ENCODE results near the gene ZNF341.

The ZNF341 gene

DNA sequence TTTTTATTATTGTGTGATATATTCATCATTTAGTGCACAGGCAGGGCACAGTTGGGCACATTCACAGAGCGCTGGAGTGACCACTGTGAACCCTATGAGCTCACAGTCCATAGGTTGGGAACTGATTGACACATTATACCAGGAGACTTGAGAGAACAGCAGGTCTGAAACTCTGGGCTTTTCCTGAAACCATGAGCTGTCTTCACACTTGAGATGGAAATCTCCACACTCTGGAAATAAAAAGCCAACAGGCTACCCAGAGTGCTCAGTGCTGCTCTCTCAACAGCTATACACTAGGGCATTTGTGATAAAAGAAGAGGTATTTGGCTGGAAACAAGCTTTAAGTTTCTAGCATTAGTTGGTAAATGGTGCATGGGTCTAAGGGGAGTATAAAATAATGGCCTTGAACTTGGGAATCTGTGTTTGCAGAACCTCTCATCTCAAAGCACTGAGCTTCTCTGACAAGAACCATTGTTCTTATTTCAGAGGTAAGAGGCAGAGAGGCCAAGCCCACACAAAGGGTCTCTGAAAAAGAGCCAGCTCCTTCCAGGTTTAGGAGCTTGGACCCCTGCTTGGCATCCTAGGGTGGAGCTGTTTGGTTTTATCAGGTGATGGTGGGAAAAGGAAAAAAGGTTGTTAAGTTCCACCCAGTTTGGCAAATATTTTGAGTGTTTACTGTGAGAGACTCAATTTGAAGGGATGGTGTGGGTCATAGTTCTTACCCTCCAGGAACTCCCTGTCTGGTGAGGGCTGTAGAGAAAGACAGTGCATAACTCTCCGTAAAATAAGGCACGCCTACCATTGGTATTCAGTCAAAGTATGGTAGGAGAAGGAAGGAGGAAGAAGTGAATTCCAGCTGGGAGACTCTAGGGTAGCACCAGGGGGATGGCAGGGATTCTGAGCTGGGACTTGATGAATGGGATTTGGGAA lies 93.8 kb downstream of the ZNF341 start:
- DNase-seq (ENCODE audit: low spot score): no peak

DNA sequence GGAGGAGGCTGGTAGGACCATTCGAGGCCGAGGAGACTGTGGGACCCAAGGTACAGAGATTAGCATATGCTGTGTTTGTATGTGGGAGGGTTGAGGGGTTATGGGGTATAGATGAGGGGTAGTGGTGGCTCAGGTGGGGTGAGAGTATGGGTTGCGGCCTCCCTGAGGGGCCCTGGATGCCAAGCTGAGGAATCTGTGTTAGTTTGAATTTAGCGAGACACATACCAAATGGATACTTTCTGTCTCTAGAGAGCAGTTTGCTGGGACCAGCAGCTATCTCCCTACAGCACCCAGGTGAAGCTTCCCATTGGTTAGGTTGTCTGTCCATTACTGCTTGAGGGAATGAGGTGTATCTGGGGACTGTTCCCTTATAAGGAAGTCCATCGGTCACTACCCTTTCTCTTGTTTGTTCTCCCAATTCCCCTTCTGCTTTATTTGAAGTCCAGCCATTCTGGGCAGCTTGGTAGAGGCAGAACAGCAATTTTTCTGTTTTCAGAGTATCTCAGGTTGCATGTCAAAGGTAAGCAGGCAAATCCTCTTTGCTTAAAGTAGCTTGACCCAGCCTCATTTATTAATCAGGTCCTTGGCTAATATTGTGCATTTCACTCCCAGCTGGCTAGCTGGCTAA lies 94.6 kb downstream of the ZNF341 start:
- DNase-seq (ENCODE audit: low spot score): no peak

DNA sequence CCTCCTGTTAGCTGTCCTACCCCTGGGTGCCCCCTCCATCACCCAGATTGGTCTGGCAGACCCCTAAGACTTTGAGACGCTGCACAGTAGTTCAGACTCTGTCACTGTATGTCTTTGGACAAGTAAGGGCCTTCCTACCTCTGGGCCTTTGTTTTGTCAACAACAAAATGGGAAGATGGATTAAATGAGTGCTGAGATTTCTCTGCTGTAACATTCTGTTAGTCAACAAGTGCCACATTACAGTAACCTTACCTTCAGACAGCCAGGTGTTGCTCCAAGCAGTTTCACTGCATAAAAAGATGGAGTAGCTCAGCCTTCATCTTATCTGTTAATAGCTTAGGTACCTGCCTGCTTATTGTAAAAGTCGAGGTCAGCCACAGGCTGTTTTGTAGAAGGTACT lies 95.3 kb downstream of the ZNF341 start:
- DNase-seq (ENCODE audit: low spot score): no peak

DNA sequence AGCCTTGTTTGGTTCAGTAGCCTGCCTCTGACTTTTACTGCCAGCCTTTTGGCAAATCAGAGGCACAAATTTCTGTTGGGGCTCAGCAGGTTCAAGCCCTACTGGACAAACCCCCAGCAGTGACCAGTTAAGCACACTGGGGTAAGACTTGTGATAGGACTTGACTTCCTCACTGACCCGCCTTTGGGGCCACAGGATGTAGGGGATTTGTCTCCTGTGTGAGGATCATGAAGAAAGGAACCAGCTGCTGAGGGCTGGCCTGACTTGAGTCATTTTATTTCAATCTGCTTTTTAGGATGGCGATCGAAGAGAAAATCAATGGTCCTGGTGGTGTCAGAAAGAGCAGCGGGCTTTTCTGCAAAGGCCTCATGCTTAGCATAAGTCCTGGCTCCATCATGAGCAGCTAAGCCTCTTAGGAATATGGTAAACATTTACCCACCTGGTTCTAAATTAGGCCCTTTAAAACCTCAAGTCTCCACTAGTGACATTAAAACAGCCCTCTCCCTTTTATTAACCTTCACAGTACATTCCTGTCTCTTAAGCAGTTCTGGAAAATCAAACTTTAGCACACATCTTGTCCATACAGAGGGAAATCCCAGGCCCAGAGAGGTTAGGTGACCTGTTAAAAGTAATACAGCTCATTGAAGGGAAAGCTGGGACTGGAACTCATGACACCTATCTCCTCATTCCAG lies 96.0 kb downstream of the ZNF341 start:
- no peak for DNase-seq (ENCODE audit: low spot score)

DNA sequence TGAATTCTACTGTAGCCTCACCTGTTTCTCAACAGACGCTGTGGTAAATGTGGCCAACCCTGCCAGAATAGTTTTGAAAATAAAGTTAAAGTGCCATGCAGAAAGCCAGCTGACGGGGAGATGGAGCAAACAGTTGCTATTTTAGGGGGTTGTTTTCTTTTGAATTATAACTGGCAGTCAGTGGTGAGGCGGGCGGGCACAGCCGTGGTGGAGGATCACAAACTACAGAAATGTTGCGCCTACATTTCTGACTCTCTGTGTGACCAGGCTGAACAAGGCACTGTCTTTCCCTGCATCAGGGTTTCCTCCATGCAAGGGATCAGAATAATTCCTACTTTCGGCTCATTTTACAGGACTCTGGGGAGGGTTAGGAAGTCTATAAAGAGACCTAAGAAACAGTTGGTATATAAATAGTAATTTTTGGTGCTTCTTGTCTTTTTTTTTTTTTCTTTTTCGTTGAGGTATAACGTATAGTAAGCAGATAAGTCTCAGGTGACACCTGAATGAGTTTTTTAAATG lies 96.6 kb downstream of the ZNF341 start:
- DNase-seq (ENCODE audit: low spot score): no peak

DNA sequence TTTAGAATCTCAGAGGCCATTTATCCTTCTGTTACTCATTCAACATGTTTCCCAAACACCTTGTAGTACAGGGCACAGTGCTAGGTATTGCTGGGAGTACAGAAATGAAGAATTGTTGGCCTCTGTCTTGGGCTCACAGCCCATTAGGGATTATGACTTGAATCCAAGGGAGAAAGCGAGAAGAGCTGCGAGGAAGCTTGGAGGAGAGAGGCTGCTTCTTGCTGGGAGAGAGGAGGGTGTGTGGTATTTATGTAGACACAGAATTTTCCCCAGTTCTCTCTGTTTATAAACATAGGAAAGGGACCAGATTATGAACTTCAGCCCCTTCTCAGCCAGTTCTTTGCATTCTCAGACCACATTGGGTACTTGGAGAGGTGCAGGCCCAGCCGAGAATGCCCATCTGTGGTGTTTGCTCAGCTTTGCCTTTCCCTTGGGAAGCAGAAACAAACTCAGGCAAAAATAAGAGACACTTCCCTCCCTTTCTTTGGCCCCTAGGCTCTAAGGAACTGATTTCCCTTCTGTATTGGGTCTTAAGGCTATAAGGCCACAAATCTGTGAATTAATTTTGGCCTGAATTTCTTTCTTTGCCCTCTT lies 97.3 kb downstream of the ZNF341 start:
- DNase-seq (ENCODE audit: low spot score): no peak

DNA sequence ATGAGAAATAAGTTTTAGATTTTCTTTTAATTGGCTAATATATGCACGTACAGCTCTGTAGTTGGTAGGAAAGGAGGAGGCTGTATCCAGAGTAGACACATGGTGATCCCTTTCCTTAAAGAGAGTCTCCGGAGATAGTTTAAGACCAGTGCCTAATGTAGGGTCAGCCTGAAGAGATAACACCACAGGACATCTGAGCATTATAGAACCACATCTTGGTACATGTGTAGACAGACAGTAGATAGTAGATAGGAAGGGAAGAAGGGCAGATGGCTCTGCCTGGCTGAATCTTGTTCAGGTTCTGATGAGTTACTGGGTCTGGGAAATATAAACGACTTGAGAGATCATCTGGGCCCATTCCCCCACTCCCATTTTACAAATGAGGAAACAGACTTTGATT lies 97.8 kb downstream of the ZNF341 start:
- no peak for DNase-seq (ENCODE audit: low spot score)

DNA sequence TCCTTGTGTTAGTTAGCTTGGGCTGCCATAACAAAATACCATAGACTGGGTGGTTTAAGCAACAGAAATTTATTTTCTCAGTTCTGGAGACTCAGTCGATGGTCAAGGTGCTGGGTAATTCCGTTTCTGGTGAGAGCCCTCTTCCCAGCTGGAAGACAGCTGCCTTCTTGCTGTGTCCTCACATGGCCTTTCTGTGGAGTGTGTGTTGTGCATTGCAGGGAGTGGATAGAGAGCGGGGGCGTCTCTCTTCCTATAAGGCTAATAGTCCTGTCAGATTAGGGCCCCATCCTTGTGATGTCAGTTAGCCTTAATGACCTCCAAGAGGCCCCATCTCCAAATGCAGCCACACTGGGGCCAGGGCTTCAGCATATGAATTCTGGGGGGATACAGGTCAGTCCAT lies 98.6 kb downstream of the ZNF341 start:
- no peak for DNase-seq (ENCODE audit: low spot score)

DNA sequence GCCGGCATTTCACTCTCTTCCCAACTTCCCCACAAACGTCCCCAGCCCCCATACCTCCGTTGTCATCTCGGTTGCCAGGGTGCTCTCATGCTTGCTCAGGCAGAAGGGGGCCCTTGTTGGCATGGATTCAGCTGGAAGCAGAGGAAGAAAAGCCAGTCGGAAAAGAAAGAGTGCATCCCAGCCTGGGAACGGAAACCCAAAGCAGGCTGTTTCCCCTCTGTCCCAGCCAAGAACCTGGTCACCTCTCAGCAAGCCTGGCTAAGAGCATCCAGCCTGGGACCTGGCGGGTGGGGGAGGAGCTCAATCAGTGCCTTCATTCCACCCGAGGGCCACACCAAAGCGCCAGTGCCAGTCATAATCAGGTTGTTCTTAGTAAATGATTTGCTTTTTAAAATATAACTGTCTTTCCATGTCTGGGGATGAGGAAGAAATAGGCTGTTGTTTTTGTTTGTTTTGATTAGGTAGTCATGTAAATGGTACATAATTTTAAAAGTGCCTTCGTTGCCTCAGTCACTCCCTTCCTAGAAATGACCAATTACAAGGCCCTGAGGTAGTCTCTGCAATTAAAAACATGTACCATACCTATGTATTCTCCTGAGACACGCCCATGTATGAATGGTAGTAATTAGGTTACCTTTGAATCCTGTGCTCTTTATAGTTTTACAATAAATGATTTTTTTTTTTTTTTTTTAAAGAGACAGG lies 100.5 kb downstream of the ZNF341 start:
- DNase-seq (ENCODE audit: low spot score): peak; percentile 28

DNA sequence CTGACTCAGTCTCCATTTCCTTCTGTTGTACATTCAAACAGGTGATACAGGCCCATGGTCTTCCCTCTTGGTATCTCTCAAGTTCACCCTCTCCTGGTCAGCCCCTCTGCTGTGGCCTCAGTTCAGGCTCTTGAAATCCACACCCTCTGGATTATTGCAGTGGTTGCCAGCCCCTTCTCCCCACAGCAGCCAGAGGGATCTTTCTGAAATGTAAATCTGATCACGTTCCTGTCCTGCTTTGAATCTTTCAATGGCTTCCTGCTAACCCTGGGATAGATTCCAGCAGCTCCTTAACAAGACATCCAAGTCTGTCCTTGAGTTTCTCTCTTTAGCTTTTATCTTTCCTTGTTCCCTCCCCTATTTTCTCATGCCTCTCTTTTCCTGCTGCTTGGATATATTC lies 101.5 kb downstream of the ZNF341 start:
- no peak for DNase-seq (ENCODE audit: low spot score)

DNA sequence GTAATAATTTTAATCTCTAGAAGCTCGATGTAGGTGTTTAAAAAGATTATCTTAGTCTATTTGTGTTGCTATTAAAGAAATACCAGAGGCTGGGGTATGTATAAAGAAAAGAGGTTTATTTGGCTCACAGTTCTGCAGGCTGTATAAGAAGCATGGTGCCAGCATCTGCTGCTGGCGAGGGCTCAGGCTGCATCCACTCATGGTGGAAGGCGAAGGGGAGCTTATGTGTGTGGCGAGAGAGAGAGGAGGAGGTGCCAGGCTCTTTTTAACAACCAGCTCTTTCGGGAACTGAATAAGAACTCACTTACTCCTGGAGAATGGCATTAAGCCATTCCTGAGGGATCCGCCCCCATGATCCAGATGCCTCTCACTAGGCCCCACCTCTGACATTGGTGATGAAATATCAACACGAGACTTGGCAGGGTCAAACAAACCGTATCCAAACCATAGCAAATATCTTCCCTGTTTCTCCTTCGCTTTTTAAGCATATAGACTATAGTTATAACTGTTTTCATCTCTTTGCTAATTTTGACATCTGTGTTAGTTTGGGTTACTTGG lies 103.9 kb downstream of the ZNF341 start:
- no peak for DNase-seq (ENCODE audit: low spot score)

DNA sequence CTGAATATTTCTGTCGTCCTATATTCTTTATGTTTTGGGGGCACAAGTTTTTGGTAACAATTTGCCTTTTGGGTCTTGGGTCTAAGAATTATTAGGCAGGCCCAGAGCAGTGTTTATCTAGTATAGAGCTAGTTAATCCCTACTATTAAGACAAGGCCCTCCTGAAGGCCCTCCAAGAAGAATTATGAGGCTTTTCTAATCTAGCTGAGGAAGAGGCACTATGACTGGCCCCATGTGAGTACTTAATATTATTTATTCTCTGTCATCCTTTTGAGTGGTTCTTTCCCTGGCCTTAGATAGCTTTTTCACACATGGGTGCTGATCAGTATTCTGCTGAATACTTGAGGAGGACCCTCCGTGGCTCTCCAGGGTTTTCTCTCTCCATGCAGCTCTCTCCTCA lies 104.5 kb downstream of the ZNF341 start:
- no peak for DNase-seq (ENCODE audit: low spot score)

DNA sequence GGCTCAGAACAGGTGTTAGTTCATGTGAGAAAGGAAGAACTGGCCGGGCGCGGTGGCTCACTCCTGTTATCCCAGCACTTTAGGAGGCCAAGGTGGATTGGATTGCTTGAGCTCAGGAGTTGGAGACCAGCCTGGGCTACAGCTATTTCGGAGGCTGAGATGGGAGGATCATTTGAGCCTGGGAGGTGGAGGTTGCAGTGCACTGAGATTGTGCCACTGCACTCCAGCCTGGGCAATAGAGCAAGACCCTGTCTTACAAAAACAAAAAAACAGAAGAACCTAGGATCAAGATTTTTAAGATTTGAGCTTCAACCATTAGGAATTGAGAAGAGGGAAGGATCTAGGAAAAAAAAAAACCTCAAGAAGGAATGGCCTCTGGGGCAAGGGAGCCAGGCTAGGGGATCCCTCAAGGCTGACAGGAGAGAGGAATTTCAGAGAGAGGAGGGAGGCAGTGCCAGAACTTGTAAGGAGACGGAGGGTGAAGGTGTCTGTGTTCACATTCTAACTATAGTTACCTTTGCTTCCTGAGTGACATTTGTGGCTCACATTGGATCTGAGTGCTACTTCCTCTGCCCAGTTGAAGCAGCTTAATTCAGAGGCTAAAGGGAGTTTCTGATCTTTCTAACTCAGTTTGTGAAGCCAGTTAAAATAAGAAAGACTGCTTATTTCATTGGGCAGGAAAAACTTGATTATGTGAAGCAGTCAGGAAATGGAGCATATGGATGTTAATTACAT lies 105.5 kb downstream of the ZNF341 start:
- DNase-seq (ENCODE audit: low spot score): no peak

DNA sequence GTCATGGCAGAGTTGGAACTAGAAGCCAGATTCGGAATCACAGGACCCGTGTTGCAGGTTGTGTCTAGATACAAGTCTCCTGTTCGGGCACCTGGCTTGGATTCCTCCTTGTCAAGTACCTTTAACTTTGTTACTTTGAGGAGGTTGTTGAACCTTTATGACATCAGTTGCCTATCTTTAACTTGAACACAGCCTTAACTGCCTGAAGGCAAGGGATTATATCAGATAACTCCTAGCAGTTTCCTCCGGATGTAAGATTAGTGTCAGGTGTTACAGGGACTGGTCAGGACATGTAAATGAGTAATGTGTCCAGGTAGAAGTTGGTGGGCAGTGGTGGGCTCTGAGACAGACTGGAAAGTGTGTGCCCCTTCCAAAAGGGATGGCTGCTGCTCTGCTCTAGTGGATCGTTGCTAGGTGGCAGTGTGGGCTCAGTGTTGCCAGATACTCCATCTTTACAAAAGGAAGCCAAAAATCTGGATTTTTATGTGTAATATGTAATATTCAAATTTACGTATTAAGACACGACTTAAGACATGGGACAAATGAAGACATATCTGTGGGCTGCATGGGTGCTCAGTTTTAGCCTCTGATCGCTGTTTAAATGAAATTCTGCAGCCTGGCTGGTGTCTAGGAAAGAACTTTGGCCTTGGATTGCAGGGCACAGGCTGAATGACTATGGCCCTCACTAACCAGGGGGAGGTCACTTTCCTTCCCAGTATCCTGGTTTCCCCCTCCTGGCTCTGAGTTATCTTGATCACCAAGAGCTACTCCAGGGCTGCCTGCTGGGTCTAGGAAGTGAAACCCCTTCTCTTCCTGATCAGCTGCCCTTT lies 106.5 kb downstream of the ZNF341 start:
- no peak for DNase-seq (ENCODE audit: low spot score)

DNA sequence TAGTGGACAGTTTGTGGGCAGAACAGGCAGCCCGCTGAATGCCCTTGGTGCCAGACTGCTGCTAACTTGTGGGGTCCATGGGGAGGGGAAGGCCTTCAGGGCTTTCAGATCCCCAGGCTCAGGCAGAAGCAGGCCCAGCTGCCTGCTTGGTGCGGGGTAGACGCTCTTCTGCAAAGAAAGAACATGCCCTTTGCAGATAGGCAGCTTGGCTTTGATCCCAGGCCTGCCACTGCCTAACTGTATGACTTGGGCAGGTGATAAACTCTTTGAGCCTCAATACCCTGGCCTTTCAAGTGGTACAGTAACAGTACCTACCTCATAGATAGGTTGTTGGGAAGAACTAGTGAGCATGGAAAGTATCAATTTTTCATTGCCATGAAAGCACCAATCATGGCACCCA lies 107.8 kb downstream of the ZNF341 start:
- no peak for DNase-seq (ENCODE audit: low spot score)

DNA sequence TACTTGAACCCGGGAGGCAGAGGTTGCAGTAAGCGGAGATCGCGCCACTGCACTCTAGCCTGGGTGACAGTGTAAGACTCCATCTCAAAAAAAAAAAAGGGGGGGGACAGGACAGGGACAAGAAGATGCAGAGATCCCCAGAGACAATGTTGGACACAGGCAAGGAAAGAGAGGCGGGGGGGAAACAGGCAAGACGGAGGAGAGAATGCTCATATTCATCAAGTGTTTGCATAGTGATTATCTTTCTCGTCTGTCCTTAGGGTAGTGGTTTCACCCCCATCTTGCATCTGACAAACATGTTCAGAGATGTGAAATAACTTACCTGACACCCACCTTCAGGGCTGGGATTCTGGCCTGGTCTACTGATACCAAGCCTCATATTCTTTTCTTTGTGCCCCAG lies 108.4 kb downstream of the ZNF341 start:
- no peak for DNase-seq (ENCODE audit: low spot score)

DNA sequence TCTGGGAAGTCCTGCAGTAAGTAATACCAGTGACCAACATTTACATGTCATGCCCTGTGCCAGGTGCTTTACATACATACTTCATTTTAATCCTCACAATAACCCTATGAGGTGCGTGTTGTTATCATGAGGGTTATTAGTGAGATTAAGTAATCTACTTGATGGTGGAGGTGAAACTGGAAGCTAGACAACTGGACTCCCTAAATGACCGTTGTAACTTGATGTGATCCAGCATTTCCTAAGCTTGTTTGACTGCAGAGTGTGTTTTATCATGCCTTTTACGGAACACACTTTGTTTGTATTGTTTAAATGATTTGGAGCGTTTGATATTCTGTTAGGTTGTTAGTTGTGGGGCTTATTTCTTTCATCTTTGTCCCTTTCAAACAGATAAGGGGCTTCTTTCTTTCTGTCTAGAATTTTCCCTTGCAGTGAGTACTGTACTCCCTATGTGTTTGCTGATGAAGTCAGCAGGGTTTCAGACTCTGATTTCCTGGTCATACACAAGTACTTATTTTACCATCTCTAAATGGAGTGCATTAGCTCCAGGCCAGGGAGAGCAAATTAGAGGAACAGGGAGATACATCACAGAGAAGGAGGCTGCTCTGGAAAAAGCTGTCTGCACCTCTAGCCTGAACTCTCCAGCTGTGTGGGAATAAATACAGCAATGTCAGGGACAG lies 109.1 kb downstream of the ZNF341 start:
- DNase-seq (ENCODE audit: low spot score): no peak

DNA sequence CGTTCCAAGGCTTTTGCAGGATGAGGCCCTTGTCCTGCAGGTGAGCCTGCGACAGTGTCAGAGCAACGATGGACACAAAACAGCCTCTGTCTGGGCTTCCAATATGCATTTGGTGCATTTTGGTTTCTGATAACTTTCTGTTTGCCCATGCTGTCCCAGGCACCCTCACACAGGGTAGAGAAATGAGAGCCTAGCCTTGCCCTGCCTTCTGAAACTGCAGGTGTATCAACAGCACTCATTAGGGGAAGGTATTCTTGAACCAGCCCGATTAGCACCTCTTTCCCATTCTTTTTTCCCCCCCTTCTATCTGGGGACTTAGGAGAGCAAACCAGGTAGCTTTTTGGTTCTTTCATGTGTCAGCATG lies 109.6 kb downstream of the ZNF341 start:
- DNase-seq (ENCODE audit: low spot score): no peak

Data from globus pallidus (tissue), 1 donor.